Ammon's horn (tissue), 1 donor: ENCODE measurements around the gene GREB1L.
A peak's percentile ranks its signal among the peaks of the same experiment; 100 is the strongest.
"Not testable (repeated sequence)": the region's sequence is repeated elsewhere in the genome, so short reads cannot be mapped to it uniquely, and the experiment has no call there.

ENCODE experiments used
- DNase-seq: peaks from one replicate; pipeline ENCODE4 v3.0.0-alpha.2; 2016; ENCODE audit warnings: low spot score

GREB1L gene

DNA sequence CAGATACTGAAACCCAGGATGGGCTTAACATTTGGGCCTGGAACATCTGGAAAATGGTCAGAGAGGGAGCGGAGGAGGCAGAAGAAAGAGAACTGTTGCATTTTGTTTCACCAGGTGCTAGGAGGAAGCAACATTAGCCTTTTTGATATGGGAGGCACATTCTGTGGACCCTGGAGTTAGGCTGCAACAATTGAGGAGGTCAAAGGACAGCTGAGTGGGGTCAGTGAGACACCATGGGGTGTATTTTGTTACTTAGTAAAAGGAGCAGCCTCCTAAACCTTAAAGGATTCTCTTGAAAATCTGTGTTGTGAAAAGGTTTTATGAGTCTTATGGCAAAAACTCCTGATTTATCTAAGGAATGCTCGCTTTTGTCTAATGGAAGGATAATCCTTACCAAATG, 124.9 kb downstream of the GREB1L start:
- DNase-seq, result no peak

DNA sequence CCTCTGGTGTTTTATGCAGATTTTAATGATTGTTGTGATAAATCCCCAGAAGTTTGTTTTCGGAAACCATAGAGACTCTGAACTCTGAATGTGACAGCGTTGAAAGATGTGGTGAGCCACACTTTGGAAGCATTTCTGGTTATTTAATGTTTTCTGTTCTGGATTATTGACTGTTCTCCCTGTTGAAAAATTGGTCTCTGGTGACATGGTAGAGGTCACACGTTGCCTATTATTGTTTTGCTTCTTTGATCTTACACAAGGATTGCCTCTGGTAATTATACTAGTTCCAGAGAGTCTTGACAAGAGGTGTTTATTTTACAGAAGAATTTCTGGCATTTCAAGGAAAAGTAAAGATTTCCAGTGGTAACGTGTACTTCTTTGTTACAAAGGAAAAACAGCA, 127.1 kb downstream of the GREB1L start:
- no peak for DNase-seq

DNA sequence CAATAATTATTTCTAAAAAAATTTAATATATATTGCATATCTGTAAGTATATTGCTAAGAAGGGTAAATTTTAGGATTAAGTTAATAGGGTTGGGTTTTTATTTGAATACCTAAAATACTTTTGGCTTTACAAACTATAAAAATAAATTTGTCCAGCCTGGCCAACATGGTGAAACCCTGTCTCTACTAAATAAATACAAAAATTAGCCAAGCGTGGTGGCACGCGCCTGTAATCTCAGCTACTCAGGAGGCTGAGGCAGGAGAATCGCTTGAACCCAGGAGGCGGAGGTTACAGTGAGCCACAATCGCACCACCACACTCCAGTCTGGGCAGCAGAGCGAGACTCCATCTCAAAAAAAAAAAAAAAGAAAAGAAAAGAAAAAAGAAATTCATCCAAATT, 127.6 kb downstream of the GREB1L start:
- DNase-seq, result not testable (repeated sequence)

DNA sequence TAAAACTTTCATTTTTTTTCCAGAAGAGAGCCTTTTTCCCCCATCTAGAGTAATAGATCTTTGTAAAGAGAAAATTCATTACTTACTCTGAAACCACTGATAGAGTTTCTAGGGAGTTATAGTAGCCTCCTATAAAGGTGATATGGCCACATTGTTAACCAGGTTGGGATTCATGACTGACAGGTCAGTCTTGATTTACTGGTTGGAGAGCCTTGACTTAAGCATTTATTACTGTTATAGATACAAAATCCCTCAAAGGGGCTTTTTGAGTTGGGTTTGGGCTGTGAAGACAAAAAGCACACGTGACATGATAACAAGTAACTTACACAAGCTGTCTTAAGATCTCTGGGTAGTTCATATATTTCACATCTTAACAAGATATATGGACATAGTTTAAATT, 141.0 kb downstream of the GREB1L start:
- no peak for DNase-seq

DNA sequence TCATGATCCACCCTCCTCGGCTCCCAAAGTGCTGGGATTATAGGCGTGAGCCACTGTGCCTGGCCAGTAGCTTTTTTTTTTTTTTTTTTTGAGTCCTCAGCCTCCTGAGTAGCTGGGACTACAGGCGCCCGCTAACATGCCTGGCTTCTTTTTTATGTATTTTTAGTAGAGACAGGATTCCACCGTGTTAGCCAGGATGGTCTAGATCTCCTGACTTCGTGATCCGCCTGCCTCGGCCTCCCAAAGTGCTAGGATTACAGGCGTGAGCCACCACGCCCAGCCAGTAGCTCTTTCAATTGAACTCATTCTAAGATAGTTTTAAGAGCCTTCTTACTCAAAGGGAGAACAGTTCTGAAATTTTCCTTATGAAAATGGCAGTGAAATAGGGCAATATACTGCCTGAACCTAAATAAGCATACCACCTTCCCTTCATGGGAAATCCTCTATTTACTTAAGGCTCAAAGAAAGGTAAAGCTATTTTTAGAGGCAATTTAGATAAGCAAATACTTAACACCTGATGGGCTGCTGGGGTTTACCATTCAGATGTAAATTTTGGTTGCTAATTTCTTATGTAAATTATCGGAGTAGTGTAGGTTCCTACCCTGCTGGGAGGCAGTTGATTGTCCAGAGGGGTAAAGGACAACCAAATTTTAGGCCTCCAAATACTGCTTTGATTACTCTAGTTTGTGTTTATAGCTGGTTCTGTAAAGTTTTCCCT, 144.7 kb downstream of the GREB1L start:
- no peak for DNase-seq

DNA sequence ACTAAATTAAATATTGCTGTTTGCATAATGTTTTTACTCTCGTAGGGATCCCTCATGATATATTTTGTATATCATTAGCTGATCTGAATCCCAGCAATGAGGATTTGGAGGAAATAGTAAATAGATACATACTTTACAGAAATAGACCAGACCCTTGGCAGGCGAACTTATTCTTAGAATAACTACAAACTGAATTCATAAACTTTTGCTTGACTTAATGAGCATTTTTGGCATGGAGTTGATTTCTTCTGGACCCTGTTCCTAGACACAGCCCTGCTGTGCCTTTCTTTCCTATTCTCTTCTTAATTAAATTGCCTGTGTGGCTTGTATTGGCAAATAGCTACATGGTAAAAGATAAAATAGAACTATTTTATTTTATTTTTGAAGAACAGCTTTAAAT, 145.9 kb downstream of the GREB1L start:
- DNase-seq, result no peak

DNA sequence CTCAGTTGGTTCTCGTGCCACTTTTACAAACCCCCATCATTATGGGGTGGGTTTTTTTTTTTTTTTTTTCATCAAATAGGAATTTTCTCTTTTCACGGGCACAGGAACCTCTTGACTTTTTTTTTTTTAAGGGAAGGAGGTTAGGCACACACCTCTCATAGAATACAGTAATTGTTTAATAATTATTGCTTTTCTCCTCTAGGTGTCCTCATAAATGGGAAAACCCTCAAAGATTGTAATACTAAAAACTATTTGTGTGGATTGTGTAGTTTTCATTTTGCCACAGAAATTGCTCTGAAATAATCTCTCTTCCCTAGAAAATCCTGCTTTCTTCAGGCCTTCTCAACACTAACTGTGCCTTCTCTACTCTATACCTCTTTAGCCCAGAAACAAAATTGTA, 147.3 kb downstream of the GREB1L start:
- no peak for DNase-seq

DNA sequence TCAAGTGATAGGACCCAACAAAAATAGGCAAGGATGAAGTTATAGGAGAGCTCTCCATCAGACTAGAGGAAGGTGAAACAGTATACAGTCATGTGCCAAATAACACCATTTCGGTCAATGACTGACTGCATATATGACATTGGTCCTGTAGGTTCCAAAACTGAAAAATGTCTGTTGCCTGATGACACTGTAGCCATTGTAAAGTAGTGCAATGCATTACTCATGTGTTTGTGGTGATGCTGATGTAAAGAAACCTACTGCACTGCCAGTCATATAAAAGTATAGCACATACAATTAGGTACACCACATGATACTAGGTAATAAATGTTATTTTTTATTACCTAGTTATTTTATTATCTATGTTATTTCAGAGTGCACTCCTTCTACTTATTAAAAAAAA, 147.9 kb downstream of the GREB1L start:
- DNase-seq, result no peak

DNA sequence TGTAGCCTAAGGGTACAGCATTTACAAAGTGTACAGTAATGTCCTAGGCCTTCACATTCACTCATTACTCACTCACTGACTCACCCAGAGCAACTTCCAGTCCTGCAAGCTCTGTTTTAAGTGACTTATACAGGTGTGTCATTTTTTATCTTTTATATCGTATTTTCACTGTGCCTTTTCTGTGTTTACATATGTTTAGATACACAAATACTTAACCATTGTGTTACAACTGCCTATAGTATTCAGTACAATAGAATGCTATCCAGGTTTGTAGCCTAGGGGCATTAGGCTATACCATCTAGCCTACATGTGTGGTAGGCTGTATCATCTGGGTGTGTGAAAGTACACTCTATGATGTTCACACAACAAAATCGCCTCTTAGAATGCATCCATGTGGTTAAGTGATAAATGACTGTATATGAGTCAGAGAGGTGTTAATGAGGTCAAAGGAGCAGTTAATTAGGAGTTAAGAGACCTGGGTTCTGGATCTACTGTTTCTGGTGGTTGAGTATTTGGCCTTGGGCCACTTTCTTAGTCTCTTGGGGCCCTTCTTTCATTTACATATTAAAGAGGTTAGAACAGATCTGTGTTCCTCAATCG, 149.1 kb downstream of the GREB1L start:
- no peak for DNase-seq

DNA sequence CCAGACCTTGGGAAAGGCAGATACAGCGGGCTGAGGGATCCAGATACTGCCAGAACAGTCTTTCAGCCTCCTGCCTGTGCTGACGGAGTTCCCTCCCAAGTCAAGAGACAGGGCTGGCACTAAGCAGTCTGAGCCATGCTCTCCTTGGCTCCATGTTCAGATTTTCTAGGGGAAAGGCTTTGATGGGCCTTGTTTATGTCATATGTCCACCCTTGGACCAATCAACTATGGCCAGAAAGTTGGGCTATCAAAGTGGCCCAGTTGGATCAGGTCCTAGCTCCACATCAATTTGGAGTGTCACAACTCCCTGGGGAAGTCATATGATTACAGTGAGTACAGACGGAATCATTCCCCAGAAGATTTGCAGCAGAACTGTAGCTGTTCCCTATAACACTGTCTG, 152.0 kb downstream of the GREB1L start:
- no peak for DNase-seq

DNA sequence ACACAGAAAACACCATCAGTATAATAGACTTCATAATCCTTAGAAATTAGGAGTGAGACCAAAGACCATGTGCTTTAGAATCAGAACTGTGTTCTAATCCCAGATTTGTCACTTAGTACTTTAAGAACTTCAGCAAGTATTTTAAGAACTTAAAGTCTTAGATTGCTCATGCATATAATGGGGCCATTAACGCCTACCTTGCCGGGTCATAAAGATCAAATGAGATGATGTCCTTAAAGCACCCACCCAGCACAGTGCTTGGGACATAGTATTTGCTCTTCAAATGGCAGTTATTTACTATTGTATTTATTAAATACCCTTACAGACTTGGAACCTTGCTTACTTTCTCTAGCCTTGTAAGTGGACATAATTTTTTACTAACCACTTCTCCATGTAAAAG, 156.1 kb downstream of the GREB1L start:
- DNase-seq, result no peak

DNA sequence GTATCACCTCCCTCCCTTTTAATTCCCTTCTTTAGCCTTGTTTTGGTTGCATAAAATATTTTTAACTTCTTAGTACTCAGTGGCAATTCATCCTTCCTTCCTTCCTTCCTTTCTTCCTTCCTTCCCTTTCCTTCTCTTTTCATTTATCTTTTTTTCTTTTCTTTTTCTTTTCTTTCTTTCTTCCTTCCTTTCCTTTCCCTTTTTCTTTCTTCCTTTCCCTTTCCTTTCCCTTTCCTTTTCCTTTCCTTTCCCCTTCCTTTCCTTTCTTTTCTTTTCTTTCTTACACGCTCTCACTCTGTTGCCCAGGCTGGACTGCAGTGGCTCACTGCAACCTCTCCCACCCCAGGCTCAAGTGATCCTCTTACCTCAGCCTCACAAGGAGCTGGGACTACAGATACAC, 160.2 kb downstream of the GREB1L start:
- DNase-seq, result no peak

DNA sequence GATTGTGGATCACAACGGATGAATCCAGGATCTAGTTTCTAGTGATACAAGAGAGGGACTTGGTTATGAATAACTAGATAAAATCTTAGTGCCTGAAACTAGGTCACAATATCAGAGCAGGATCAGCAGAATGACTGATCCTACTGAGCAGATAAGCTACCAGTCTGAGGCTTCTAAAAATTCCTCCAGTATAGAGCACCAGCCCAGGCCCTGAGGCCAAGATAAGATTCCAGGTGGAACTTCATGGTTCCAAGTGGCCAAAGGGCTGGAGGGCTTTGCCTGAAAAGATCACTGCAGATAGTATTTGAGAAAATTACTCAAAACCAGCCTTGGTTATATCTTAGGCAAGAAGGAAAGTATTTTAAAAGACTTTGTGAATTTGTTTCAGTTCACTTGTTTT, 162.4 kb downstream of the GREB1L start:
- DNase-seq, result no peak

DNA sequence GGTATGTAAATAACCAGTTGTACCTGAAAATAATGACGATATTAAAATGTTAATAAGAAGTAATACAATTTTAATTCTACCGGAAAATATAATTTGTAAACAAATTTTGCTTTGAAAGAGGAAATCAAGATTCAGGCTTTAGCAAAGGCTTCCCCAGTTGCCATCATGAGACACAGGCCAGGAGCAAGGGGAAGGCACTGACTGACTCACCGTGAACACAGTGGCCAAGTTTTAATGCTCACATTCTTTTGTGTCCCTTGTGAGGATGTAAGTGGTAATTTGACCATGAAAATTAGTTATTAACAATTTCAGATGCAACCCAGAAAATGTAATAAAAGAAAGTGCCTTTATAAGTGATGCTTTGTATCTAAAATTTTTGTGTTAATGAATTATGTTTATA, 164.1 kb downstream of the GREB1L start:
- DNase-seq, result no peak

DNA sequence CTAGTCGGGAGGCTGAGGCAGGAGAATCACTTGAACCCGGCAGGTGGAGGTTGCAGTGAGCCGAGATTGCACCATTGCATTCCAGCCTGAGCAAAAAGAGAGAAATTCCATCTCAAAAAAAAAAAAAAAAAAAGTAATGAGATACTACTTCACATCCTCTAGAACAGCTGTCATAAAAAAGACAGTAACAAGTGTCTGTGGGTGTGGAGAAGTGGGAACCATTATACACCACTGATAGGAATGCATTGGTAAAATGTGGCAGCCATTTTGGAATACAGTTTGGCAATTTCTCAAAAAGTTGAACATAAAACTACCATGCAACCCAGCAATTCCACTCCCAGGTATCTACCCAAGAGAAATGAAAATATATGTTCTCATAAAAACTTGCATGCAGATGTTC, 166.6 kb downstream of the GREB1L start:
- no peak for DNase-seq

DNA sequence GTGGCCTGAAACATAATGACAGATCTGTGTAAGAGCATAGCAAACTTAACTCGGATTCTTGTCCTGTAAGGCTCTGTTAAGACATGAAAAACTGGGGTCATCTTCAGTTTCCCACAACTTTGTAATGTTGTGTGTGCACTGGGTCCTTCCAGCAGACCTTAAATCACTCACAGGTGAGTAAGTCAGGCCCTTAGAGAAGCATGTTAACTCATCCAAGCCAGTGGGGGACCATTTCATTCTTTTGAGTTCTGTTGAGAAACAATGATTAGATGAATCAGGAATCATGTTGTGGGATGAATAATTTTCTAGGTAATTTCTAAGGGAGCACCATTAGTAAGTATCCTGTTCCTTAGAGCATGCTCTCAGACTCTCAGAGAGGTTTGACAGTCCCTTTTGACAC, 191.4 kb downstream of the GREB1L start:
- no peak for DNase-seq

DNA sequence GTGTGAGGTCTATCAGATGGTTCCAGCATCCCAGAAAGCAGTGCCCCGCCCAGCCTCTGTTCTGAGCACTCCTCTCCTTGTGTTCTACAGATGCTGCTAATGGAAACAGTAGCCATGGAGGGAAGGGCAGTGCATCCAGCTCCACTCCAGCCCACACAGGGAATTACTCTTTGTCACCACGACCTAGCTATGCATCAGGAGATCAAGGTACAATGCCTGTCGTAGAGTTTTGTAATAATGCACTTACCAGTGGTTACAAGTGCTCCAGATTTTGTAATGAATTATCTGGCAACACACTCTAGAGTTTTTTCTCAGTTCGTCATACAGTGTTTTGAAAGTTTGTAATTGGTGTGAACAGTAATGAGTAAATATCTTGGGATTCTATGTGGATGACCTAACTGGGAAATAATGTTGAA, 197.4 kb downstream of the GREB1L start:
- DNase-seq, result no peak

DNA sequence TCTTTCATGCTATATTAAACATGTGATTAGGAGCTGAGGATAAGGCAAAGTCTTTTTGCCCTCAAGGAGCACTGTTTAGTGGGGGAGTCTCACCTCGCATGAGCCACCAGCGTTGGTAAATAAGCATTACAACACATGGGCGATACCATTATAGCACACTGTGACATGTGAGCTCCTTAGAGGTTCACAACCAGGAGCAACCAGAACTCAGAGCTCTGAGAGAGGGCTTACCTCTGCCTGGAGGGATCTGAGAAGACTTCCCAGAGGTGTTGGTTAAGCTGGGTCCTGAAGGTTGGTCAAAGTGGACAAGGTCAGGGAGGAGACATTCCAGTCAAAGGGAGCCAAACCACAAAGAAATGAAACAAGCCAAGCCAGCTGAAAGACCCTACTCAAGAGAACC, 199.6 kb downstream of the GREB1L start:
- DNase-seq, result no peak

DNA sequence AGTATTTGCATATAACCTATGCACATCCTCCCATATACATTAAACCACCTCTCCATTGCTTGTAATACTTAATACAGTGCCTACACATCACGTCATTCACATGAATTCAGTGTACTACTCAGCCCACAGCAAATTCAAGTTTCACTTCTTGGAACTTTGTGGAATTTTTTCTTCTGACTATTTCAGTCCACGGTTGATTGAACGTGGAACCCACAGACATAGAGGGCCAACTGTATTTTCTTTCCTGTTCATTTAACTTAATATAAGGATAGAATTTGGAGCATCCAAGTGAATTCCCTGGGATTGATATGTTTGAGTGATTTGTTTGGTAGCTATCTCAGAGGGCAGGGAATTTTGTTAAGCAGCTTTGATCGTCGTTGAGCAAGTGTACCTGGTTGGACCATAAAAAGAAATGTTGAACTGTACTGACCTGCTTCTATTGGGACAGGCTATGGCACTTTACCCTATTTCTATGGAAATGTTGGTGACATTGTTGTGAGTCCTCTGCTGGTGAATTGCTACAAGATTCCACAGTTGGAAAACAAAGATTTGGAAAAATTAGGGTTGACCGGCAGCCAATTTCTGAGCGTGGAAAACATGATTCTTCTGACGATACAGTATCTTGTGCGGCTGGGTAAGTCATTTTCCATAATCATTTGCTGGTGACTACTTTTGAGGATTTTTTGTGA, 201.9 kb downstream of the GREB1L start:
- DNase-seq, result no peak

DNA sequence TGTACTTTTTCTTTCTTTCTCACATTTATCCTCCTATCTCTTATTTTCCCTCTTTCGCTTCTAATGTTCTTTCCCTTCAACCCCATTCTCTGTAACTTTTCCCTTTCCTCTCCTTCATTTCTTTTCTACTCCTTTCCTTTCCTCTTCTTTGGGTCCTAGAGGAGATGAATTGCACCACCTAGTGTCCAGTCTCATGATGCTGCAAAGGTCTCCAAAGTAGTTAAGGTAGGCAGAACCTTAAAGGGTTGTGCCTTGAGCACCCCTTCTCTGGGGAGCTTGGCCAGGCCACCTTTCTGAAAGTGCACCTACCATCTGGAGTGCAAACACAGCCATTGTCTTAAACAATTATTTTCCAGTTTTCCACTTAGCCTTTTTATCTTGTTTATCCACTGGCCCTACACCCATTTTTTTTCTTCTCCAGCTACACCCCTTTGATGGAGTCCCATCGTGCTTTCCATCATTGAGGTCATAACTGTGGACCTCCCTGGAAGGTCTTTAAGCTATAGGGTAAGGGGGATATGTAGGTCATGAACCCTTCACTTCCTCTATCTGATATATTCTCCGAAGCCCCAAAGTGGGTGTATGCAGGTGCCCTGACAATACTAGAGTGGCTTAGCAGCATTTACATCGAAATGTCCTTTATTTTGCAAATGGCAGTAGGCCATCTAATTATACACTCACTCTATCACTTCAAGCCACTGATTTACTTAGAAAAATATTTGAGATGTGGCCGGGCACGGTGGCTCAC, 202.6 kb downstream of the GREB1L start:
- DNase-seq, result peak; percentile 73

DNA sequence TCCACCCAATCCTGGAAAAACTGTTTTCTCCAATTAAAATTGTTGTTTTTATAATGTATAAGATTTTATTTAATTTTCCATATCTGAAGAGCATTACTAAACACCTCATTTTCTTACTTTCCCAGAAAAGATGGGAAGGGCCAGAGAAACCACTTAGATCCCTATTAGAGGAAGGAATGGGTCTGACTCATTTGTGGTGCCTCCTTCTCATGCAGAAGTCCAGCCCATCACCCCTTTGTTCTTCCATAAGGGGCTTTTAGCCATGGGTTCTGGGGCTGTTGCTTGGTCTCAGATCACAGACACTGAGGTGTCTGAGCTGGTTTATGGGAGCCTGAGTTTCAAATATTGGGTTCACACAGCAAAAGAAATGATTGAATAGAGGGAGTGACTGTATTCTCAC, 206.3 kb downstream of the GREB1L start:
- DNase-seq, result no peak

DNA sequence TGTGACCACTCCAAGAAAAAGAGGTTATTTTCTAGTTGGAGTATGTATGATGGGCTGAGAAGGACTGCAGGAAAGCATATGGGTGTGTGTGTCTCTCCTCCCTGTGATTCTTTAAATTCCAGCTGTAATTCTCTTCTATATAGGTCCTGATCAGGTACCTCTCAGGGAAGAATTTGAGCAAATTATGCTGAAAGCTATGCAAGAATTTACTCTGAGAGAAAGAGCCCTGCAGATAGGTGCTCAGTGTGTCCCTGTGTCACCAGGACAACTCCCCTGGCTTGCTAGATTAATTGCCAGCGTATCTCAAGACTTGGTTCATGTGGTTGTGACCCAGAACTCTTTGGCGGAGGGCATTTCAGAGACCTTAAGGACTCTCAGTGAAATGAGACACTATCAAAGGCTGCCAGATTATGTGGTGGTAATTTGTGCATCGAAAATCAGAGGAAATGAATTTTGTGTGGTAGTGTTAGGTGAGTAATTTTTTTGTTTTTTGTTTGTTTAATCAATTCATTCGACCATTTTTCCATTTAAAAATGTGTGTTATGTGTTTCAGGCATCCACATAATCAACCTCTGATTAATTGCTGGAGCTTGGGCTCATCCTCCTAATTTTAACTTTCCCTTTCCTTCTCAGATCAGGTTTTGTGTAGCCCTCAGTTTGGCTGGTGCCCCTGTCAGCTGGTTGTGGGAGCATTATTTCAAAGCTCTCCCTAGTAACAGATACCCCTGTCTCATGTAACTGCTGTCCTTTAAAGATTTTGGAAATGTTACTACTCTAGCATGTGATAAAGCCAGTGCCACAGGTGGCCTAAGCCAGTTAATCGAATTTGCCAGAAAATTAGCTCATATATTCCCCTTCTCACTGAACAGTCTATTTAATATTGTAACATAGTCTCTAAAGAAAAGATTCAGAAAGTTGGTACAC, 207.6 kb downstream of the GREB1L start:
- no peak for DNase-seq
